IMR-90 (cell line): ENCODE data around the gene CDKAL1. TPM values are rescaled to one million over a fixed set of nuclear protein-coding genes. Genes with fewer than 3 reads are reported as not detected.

Experiments used
- ATAC-seq: fragments of 200-7000 bp; cut with Tn5 transposase; 2 replicates; pipeline ENCODE4 v1.9.1; 2020; ENCODE audit warnings: low read depth, mild to moderate bottlenecking, moderate library complexity
- BruUV-seq: library from RNA; stranded (reverse); fragments of 400-500 nt; replicated peaks from 2 replicates; lab custom pipeline; 2021; lab: Mats Ljungman, UMichigan
- CTCF ChIA-PET: fragments of 300-600 bp; formaldehyde crosslinking; extraction: SDS; loops from one replicate; lab custom pipeline; 2021; ENCODE audit warnings: antibody characterized with exemption; lab: Yijun Ruan, JAX
- POLR2A ChIA-PET: fragments of 300-600 bp; sonication (Branson Sonifier 250); formaldehyde crosslinking; loops from one replicate; lab custom pipeline; 2022; ENCODE audit warnings: antibody characterized with exemption; ENCODE audit not compliant: unreplicated experiment; lab: Charles Lee
- DNase-seq: peaks from one replicate; pipeline ENCODE4 v3.0.0; 2013
- H2AFZ ChIP-seq: replicated peaks from 2 replicates; pipeline ENCODE3; 2013; ENCODE audit warnings: low read length, mild to moderate bottlenecking; ENCODE audit not compliant: poor library complexity
- H2AK5ac ChIP-seq: 2 replicates; pipeline ENCODE4 v1.6.1; 2013; ENCODE audit warnings: low read depth, low read length, inconsistent platforms
- H2AK9ac ChIP-seq: replicated peaks from 2 replicates; pipeline ENCODE3; 2013; ENCODE audit warnings: mild to moderate bottlenecking, low read depth, low read length, moderate library complexity; ENCODE audit not compliant: poor library complexity
- H2BK120ac ChIP-seq: 2 replicates; pipeline ENCODE4 v1.6.1; 2013; ENCODE audit warnings: low read depth, low read length, inconsistent platforms
- H2BK15ac ChIP-seq: 3 replicates; pipeline ENCODE4 v1.6.1; 2013; ENCODE audit warnings: low read depth, low read length, inconsistent platforms
- H2BK20ac ChIP-seq: 2 replicates; pipeline ENCODE4 v1.6.1; 2013; ENCODE audit warnings: low read depth, mild to moderate bottlenecking, inconsistent platforms, low read length, moderate library complexity
- H2BK5ac ChIP-seq: 2 replicates; pipeline ENCODE4 v1.6.1; 2013; ENCODE audit warnings: mild to moderate bottlenecking, low read depth, low read length, inconsistent platforms; ENCODE audit not compliant: poor library complexity, severe bottlenecking
- H3K14ac ChIP-seq: replicated peaks from 2 replicates; pipeline ENCODE4 v1.6.1; 2013; ENCODE audit warnings: low read depth, low read length, inconsistent platforms
- H3K18ac ChIP-seq: 2 replicates; pipeline ENCODE4 v1.6.1; 2013; ENCODE audit warnings: low read depth, low read length, control low read depth
- H3K23ac ChIP-seq: 2 replicates; pipeline ENCODE4 v1.6.1; 2013; ENCODE audit warnings: low read depth, low read length, inconsistent platforms
- H3K27ac ChIP-seq: 2 replicates; pipeline ENCODE4 v1.5.1; 2013; ENCODE audit warnings: mild to moderate bottlenecking, control low read depth, low read length; ENCODE audit not compliant: insufficient read depth
- H3K27me3 ChIP-seq: 2 replicates; pipeline ENCODE4 v1.6.1; 2013; ENCODE audit warnings: low read length; ENCODE audit not compliant: control insufficient read depth, insufficient read depth
- H3K36me3 ChIP-seq: 2 replicates; pipeline ENCODE4 v1.6.1; 2013; ENCODE audit warnings: low read length, mixed read lengths; ENCODE audit not compliant: control insufficient read depth, insufficient read depth
- H3K4ac ChIP-seq: 2 replicates; pipeline ENCODE4 v1.6.1; 2013; ENCODE audit warnings: low read depth, low read length, inconsistent platforms
- H3K4me1 ChIP-seq: 2 replicates; pipeline ENCODE4 v1.6.1; 2013; ENCODE audit warnings: low read length, mixed read lengths; ENCODE audit not compliant: control insufficient read depth, insufficient read depth
- H3K4me2 ChIP-seq: 2 replicates; pipeline ENCODE4 v1.6.1; 2013; ENCODE audit warnings: low read depth, mild to moderate bottlenecking, control low read depth, low read length, moderate library complexity
- H3K4me3 ChIP-seq: 2 replicates; pipeline ENCODE4 v1.5.1; 2013; ENCODE audit warnings: low read depth, mild to moderate bottlenecking, control low read depth, low read length, moderate library complexity; ENCODE audit not compliant: insufficient read depth
- H3K56ac ChIP-seq: 2 replicates; pipeline ENCODE4 v1.6.1; 2013; ENCODE audit warnings: low read length, inconsistent platforms; ENCODE audit not compliant: insufficient read depth; ENCODE audit errors: extremely low read depth
- H3K79me1 ChIP-seq, 2 experiments: 2 replicates each; pipeline ENCODE4 v1.6.1; 2013; ENCODE audit warnings: low read length in 2 of 2, inconsistent platforms in 1 of 2, low read depth in 1 of 2
- H3K9ac ChIP-seq: 2 replicates; pipeline ENCODE4 v1.6.1; 2013; ENCODE audit warnings: low read depth, low read length, control low read depth
- H3K9me1 ChIP-seq: 2 replicates; pipeline ENCODE4 v1.6.1; 2013; ENCODE audit warnings: low read length, inconsistent platforms; ENCODE audit not compliant: insufficient read depth
- H3K9me3 ChIP-seq: 2 replicates; pipeline ENCODE4 v1.6.1; 2013; ENCODE audit warnings: low read length; ENCODE audit not compliant: control insufficient read depth, insufficient read depth
- H4K20me1 ChIP-seq: 2 replicates; pipeline ENCODE4 v1.6.1; 2013; ENCODE audit warnings: low read length, inconsistent platforms; ENCODE audit not compliant: insufficient read depth
- H4K5ac ChIP-seq: 2 replicates; pipeline ENCODE4 v1.6.1; 2013; ENCODE audit warnings: mild to moderate bottlenecking, low read depth, low read length, control low read depth
- H4K8ac ChIP-seq, 2 experiments: 2 replicates each; pipeline ENCODE4 v1.6.1; 2013; ENCODE audit warnings: low read depth in 2 of 2, low read length in 2 of 2, control low read depth in 1 of 2, inconsistent platforms in 1 of 2
- H4K91ac ChIP-seq: 2 replicates; pipeline ENCODE4 v1.6.1; 2013; ENCODE audit warnings: low read depth, low read length, inconsistent platforms; ENCODE audit not compliant: insufficient read depth
- NFE2L2 ChIP-seq: fragments of 150-350 bp; IDR thresholded peaks from 2 replicates; pipeline ENCODE4 v1.6.1; 2016; ENCODE audit warnings: low read depth, mild to moderate bottlenecking, low read length
- WGBS, 2 experiments: methylation state at CpG; one replicate each; pipeline versions ENCODE4 v1.1.5 to v1.1.7; 2013; ENCODE audit warnings: missing lambda C conversion rate in 2 of 2; ENCODE audit not compliant: insufficient read length in 1 of 2; ENCODE audit errors: extremely low coverage in 2 of 2; 5-methylcytosine and 5-hydroxymethylcytosine counted together
- dilution Hi-C: fragments of 300-500 bp; cut with HindIII; formaldehyde crosslinking; loops from one replicate; pipeline ENCODE4 v1.14.3; 2018; ENCODE audit warnings: low sequenced_read_pairs; ENCODE audit not compliant: unreplicated experiment
- in situ Hi-C: fragments of 300-500 bp; cut with MboI; formaldehyde crosslinking; loops from 3 replicates; pipeline ENCODE4 v1.14.3; 2019; ENCODE audit warnings: low sequenced_read_pairs, inconsistent platforms, mixed read lengths
- intact Hi-C: fragments of 100-400 bp; cut with micrococcal nuclease; formaldehyde crosslinking; loops from 2 replicates; pipeline ENCODE4 v1.10.0; 2022
- polyA plus RNA-seq, 3 experiments: library from polyadenylated mRNA; depleted of rRNA; stranded (reverse); fragments of >200 nt; gene quantifications; 2 replicates each; pipeline ENCODE4 v1.2.3, GENCODE V29; 2012; ENCODE audit warnings: low replicate concordance in 1 of 3
- total RNA-seq: library from RNA; depleted of rRNA; stranded (reverse); fragments of >200 nt; gene quantifications from 2 replicates; pipeline ENCODE4 v1.2.3, GENCODE V29; 2012

CDKAL1 gene
- total and polyA plus RNA-seq, 2 of the 4 experiments (the other 2 are of a cell fraction): 3.7 to 13.1 TPM

GRCh38 chr6:20907486-20908071 is 373.3 kb downstream of the CDKAL1 start:
- Histone ChIP-seq H3K9me3 (peaks cover 2% of the 10 kb centered on the region; the same call in 1 of the 2 replicates), H4K20me1 (no peaks in the 10 kb centered on the region), H3K4me1 (peaks cover 4% of the 10 kb centered on the region), H3K27ac (peak overlapping the region; percentile 48), H2BK15ac (no peak overlapping the region), H3K9ac (no peak overlapping the region), H2AK9ac (no peak overlapping the region), H2BK120ac (peak overlapping the region; percentile 17), H3K9me1 (no peaks in the 10 kb centered on the region), H3K36me3 (no peaks in the 10 kb centered on the region), H3K4me2 (no peak overlapping the region), H3K4ac (peak overlapping the region; percentile 39; the same call in 1 of the 2 replicates), H3K23ac (no peak overlapping the region), H3K27me3 (no peaks in the 10 kb centered on the region), H3K56ac (no peak overlapping the region), H4K5ac (peak overlapping the region; percentile 82), H4K8ac (no peak overlapping the region), H3K79me1 (no peaks in the 10 kb centered on the region), H3K4me3 (no peak overlapping the region), H3K18ac (peak overlapping the region; percentile 78), H2AFZ (no peak overlapping the region), H4K91ac (no peak overlapping the region; the same call in 1 of the 2 replicates), H2AK5ac (peak overlapping the region; percentile 38; the same call in 1 of the 2 replicates), H2BK5ac (no peak overlapping the region), H2BK20ac (peak overlapping the region; percentile 38; the same call in 1 of the 2 replicates), H3K14ac (no peak overlapping the region)
- no peak for TF ChIP-seq NFE2L2
- POLR2A ChIA-PET: no interaction called here
- intact Hi-C loops: no loop called here
- no TSS peak for BruUV-seq
- dilution Hi-C loops: no loop called here
- WGBS, 2 experiments: 89% methylated on average over 6 of the region's 7 CpGs; no CpG with 5 or more reads in 1 of the 2 experiments
- CTCF ChIA-PET: no interaction called here
- DNase-seq (no peak), ATAC-seq (no peak)
- in situ Hi-C loops: no loop called here
